MM.1S (cell line): ENCODE data around the gene CAV1.

ENCODE experiments used
- EZH2 ChIP-seq: fragments of 300-600 bp; sonication (generic); optimal IDR thresholded peaks from 2 replicates; pipeline ENCODE3; 2017; ENCODE audit warnings: low read depth, mild to moderate bottlenecking, antibody characterized with exemption, low read length, mixed read lengths
- TF ChIP-seq, protein P1 (sequence below): fragments of 300-600 bp; sonication (generic); IDR thresholded peaks from 2 replicates; pipeline ENCODE4 v1.5.1; 2016; ENCODE audit warnings: antibody characterized with exemption, low read length, mixed read lengths

DNA sequence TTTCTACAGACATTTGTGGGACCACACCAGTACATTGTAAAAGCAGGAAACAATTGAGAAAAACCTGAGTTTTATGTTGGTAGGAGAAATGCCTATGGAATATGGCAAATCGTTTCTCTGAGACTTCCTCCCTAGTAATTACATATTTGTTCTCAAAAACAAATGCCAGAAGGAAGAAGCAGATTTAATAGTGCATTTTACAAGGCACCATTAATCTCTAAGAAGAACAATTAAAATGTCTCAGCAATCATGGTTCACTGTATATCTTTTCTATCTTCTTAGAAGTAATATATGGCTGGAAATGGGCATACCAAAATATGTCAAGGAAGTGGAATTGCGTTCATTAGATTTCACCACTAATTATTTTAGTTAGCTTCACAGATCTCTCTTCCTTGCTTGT, 13.3 kb downstream of the CAV1 start:
- no peak for TF ChIP-seq EZH2
- TF ChIP-seq, protein P1, sequence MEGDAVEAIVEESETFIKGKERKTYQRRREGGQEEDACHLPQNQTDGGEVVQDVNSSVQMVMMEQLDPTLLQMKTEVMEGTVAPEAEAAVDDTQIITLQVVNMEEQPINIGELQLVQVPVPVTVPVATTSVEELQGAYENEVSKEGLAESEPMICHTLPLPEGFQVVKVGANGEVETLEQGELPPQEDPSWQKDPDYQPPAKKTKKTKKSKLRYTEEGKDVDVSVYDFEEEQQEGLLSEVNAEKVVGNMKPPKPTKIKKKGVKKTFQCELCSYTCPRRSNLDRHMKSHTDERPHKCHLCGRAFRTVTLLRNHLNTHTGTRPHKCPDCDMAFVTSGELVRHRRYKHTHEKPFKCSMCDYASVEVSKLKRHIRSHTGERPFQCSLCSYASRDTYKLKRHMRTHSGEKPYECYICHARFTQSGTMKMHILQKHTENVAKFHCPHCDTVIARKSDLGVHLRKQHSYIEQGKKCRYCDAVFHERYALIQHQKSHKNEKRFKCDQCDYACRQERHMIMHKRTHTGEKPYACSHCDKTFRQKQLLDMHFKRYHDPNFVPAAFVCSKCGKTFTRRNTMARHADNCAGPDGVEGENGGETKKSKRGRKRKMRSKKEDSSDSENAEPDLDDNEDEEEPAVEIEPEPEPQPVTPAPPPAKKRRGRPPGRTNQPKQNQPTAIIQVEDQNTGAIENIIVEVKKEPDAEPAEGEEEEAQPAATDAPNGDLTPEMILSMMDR = no peak
